DOHH2 (cell line): ENCODE results near the gene SLC25A30.

Experiments used
- H3F3A ChIP-seq: fragments of 200-600 bp; sonication (generic), shearing (Covaris generic); 2 replicates; pipeline ENCODE4 v1.6.0; 2016; ENCODE audit warnings: antibody characterized with exemption, mild to moderate bottlenecking; ENCODE audit not compliant: control insufficient read depth, insufficient read depth
- H3K27ac ChIP-seq: fragments of 200-600 bp; sonication (generic); 2 replicates; pipeline ENCODE4 v1.5.1; 2014; ENCODE audit warnings: low read depth, mild to moderate bottlenecking, low read length, moderate library complexity
- H3K27me3 ChIP-seq: fragments of 200-600 bp; sonication (generic); 2 replicates; pipeline ENCODE4 v1.6.1; 2014; ENCODE audit warnings: mild to moderate bottlenecking, low read length, mixed read lengths; ENCODE audit not compliant: control insufficient read depth
- H3K36me3 ChIP-seq: fragments of 200-600 bp; sonication (generic); 2 replicates; pipeline ENCODE4 v1.6.1; 2014; ENCODE audit warnings: mild to moderate bottlenecking, low read length, moderate library complexity, mixed read lengths; ENCODE audit not compliant: control insufficient read depth
- H3K4me1 ChIP-seq: fragments of 200-600 bp; sonication (generic); 2 replicates; pipeline ENCODE4 v1.6.1; 2014; ENCODE audit warnings: mild to moderate bottlenecking, low read length, mixed read lengths; ENCODE audit not compliant: control insufficient read depth
- H3K4me2 ChIP-seq: fragments of 200-600 bp; sonication (generic); 2 replicates; pipeline ENCODE4 v1.6.0; 2014; ENCODE audit warnings: mild to moderate bottlenecking, low read length, moderate library complexity
- H3K4me3 ChIP-seq: fragments of 200-600 bp; sonication (generic); 2 replicates; pipeline ENCODE4 v1.5.1; 2014; ENCODE audit warnings: mild to moderate bottlenecking, low read length, mixed read lengths
- H3K79me2 ChIP-seq: fragments of 200-600 bp; sonication (generic); 2 replicates; pipeline ENCODE4 v1.6.1; 2014; ENCODE audit warnings: mild to moderate bottlenecking, low read length, mixed read lengths; ENCODE audit not compliant: control insufficient read depth
- H3K9me2 ChIP-seq: fragments of 200-600 bp; sonication (generic); replicated peaks from 2 replicates; pipeline ENCODE4 v1.6.1; 2014; ENCODE audit warnings: mild to moderate bottlenecking, low read length, mixed read lengths; ENCODE audit not compliant: control insufficient read depth
- H3K9me3 ChIP-seq: fragments of 200-600 bp; sonication (generic); 2 replicates; pipeline ENCODE4 v1.6.1; 2014; ENCODE audit warnings: antibody characterized with exemption, low read length, mixed read lengths; ENCODE audit not compliant: control insufficient read depth, insufficient read depth
- H4K20me1 ChIP-seq: fragments of 200-600 bp; sonication (generic); 2 replicates; pipeline ENCODE4 v1.6.0; 2014; ENCODE audit warnings: low read depth, mild to moderate bottlenecking, antibody characterized with exemption, low read length, moderate library complexity; ENCODE audit not compliant: control insufficient read depth, insufficient read depth
- CTCF ChIP-seq: fragments of 200-600 bp; sonication (generic); IDR thresholded peaks from one replicate; pipeline ENCODE4 v1.5.1; 2014; ENCODE audit warnings: antibody characterized with exemption, mild to moderate bottlenecking, low read depth, low read length; ENCODE audit not compliant: poor library complexity, severe bottlenecking
- EZH2phosphoT487 ChIP-seq: fragments of 200-600 bp; sonication (generic); IDR thresholded peaks from 2 replicates; pipeline ENCODE4 v1.6.1; 2017; ENCODE audit warnings: borderline replicate concordance, mild to moderate bottlenecking, antibody characterized with exemption, low read length, moderate library complexity, mixed read lengths

SLC25A30 gene

GRCh38 chr13:45374917-45375316, 43.3 kb downstream of the SLC25A30 start:
- Histone ChIP-seq H4K20me1 (no peaks in the 10 kb centered on the region), H3F3A (no peaks in the 10 kb centered on the region), H3K9me3 (no peaks in the 10 kb centered on the region), H3K36me3 (no peaks in the 10 kb centered on the region), H3K27me3 (no peaks in the 10 kb centered on the region), H3K4me1 (no peaks in the 10 kb centered on the region), H3K9me2 (no peaks in the 10 kb centered on the region), H3K79me2 (no peaks in the 10 kb centered on the region), H3K27ac (no peak overlapping the region), H3K4me3 (no peak overlapping the region), H3K4me2 (no peak overlapping the region)
- TF ChIP-seq CTCF, result no peak
- TF ChIP-seq EZH2phosphoT487, result no peak

GRCh38 chr13:45373162-45373547, 45.0 kb downstream of the SLC25A30 start:
- Histone ChIP-seq H4K20me1 (no peaks in the 10 kb centered on the region), H3K4me2 (no peak overlapping the region), H3K36me3 (no peaks in the 10 kb centered on the region), H3K4me3 (no peak overlapping the region), H3K9me2 (no peaks in the 10 kb centered on the region), H3K9me3 (no peaks in the 10 kb centered on the region), H3F3A (no peaks in the 10 kb centered on the region), H3K27ac (no peak overlapping the region), H3K79me2 (no peaks in the 10 kb centered on the region), H3K4me1 (no peaks in the 10 kb centered on the region), H3K27me3 (no peaks in the 10 kb centered on the region)
- TF ChIP-seq EZH2phosphoT487 (no peak), CTCF (no peak)

- no peak overlapping the region for H3K4me3 ChIP-seq
- H3K79me2 ChIP-seq, result no peaks in the 10 kb centered on the region
- no peaks in the 10 kb centered on the region for H4K20me1 ChIP-seq
- TF ChIP-seq EZH2phosphoT487 (no peak), CTCF (no peak)
- H3K36me3 ChIP-seq, result no peaks in the 10 kb centered on the region
- H3K9me2 ChIP-seq, result no peaks in the 10 kb centered on the region
- no peak overlapping the region for H3K4me2 ChIP-seq
- no peaks in the 10 kb centered on the region for H3F3A ChIP-seq
- no peaks in the 10 kb centered on the region for H3K27me3 ChIP-seq
- no peak overlapping the region for H3K27ac ChIP-seq
- no peaks in the 10 kb centered on the region for H3K9me3 ChIP-seq
- H3K4me1 ChIP-seq, result peaks cover 4% of the 10 kb centered on the region
Measured at GRCh38 chr13:45372189-45373161, 45.7 kb downstream of the SLC25A30 start.
